GM08714 (cell line): Measurements from ENCODE around the gene POLR1B.

Experiments
- H3K4me3 ChIP-seq: fragments of 200-500 bp; sonication (Bioruptor generic); 2 replicates; pipeline ENCODE4 v1.5.1; 2014; ENCODE audit warnings: mild to moderate bottlenecking, low read length, inconsistent platforms
- ZNF274 ChIP-seq: IDR thresholded peaks from 2 replicates; pipeline ENCODE4 v1.6.1; 2012; ENCODE audit warnings: mild to moderate bottlenecking, low read depth, low read length

Gene POLR1B

GRCh38 chr2:112583497-112584133 is 41.4 kb downstream of the POLR1B start:
- peak overlapping the region; percentile 77 for H3K4me3 ChIP-seq

GRCh38 chr2:112584134-112584890 is 42.0 kb downstream of the POLR1B start, which contains the start of gene CHCHD5:
TSS of gene CHCHD5 (plus strand) at chr2:112584609. CDS start at chr2:112584648, 39 bp downstream.
- H3K4me3 ChIP-seq, result peak within 1 kb of the TSS; percentile 77
- no peak for TF ChIP-seq ZNF274

More at GRCh38 chr2:112583497-112584133, 41.4 kb downstream of the POLR1B start:
- no peak for TF ChIP-seq ZNF274

- no peak for TF ChIP-seq ZNF274
- peak overlapping the region; percentile 77 for H3K4me3 ChIP-seq
Observed at GRCh38 chr2:112584891-112585250, 42.6 kb downstream of the POLR1B start.

- TF ChIP-seq ZNF274, result no peak
- H3K4me3 ChIP-seq, result peak overlapping the region; percentile 77
Observed at GRCh38 chr2:112585400-112585799, 43.1 kb downstream of the POLR1B start.

- TF ChIP-seq ZNF274, result no peak
- no peak overlapping the region; the same call in 1 of the 2 replicates for H3K4me3 ChIP-seq
Observed at GRCh38 chr2:112585873-112586464, 43.7 kb downstream of the POLR1B start.

- TF ChIP-seq ZNF274, result no peak
Observed at GRCh38 chr2:112588611-112589045, 46.4 kb downstream of the POLR1B start.

GRCh38 chr2:112591413-112591812 is 49.1 kb downstream of the POLR1B start:
- H3K4me3 ChIP-seq, result no peak overlapping the region
- no peak for TF ChIP-seq ZNF274

More at GRCh38 chr2:112588611-112589045, 46.4 kb downstream of the POLR1B start:
- no peak overlapping the region for H3K4me3 ChIP-seq

GRCh38 chr2:112593736-112594135 is 51.5 kb downstream of the POLR1B start:
- TF ChIP-seq ZNF274, result no peak
- no peak overlapping the region for H3K4me3 ChIP-seq

- H3K4me3 ChIP-seq, result no peak overlapping the region
- TF ChIP-seq ZNF274, result no peak
Observed at GRCh38 chr2:112597537-112598322, 55.5 kb downstream of the POLR1B start.

GRCh38 chr2:112600634-112601033 is 58.4 kb downstream of the POLR1B start:
- TF ChIP-seq ZNF274, result no peak
- no peak overlapping the region for H3K4me3 ChIP-seq

GRCh38 chr2:112601754-112602153 is 59.5 kb downstream of the POLR1B start:
- no peak overlapping the region for H3K4me3 ChIP-seq
- TF ChIP-seq ZNF274, result no peak

- no peak overlapping the region for H3K4me3 ChIP-seq
- TF ChIP-seq ZNF274, result no peak
Observed at GRCh38 chr2:112602917-112603316, 60.7 kb downstream of the POLR1B start.

GRCh38 chr2:112603731-112604130 is 61.5 kb downstream of the POLR1B start:
- H3K4me3 ChIP-seq, result no peak overlapping the region

GRCh38 chr2:112604952-112605351 is 62.7 kb downstream of the POLR1B start:
- no peak for TF ChIP-seq ZNF274
- no peak overlapping the region for H3K4me3 ChIP-seq

More at GRCh38 chr2:112603731-112604130, 61.5 kb downstream of the POLR1B start:
- no peak for TF ChIP-seq ZNF274
